HG03280 (cell line): Measurements from ENCODE around the gene CYP27A1.
"Not testable (repeated sequence)": the region's sequence is repeated elsewhere in the genome, so short reads cannot be mapped to it uniquely, and the experiment has no call there.

Experiments used
- ATAC-seq: cut with Tn5 transposase; IDR thresholded peaks from one replicate; pipeline ENCODE4 v1.9.1; 2021; ENCODE audit warnings: mild to moderate bottlenecking, moderate library complexity; ENCODE audit not compliant: unreplicated experiment

Gene CYP27A1

GRCh38 chr2:218830526-218831306, 48.8 kb downstream of the CYP27A1 start:
- no peak for ATAC-seq

- no peak for ATAC-seq
These were observed 49.5 kb downstream of the CYP27A1 start, which contains the start of gene PRKAG3 for GRCh38 chr2:218831378-218831990. TSS of gene PRKAG3 (minus strand) at chr2:218831803.

- ATAC-seq: no peak
These were observed 50.1 kb downstream of the CYP27A1 start for GRCh38 chr2:218832081-218832480.

- no peak for ATAC-seq
These were observed 50.6 kb downstream of the CYP27A1 start for GRCh38 chr2:218832520-218832919.

GRCh38 chr2:218833023-218833609, 51.2 kb downstream of the CYP27A1 start:
- ATAC-seq: no peak

GRCh38 chr2:218834685-218835084, 52.7 kb downstream of the CYP27A1 start:
- ATAC-seq: no peak

GRCh38 chr2:218837495-218837894, 55.5 kb downstream of the CYP27A1 start:
- no peak for ATAC-seq

GRCh38 chr2:218839430-218839829, 57.5 kb downstream of the CYP27A1 start:
- no peak for ATAC-seq

- no peak for ATAC-seq
These were observed 57.9 kb downstream of the CYP27A1 start for GRCh38 chr2:218839888-218840287.

GRCh38 chr2:218844334-218844733, 62.4 kb downstream of the CYP27A1 start:
- not testable (repeated sequence) for ATAC-seq

GRCh38 chr2:218846963-218847362, 65.0 kb downstream of the CYP27A1 start:
- not testable (repeated sequence) for ATAC-seq

GRCh38 chr2:218849721-218850120, 67.8 kb downstream of the CYP27A1 start:
- ATAC-seq: no peak

- no peak for ATAC-seq
These were observed 68.8 kb downstream of the CYP27A1 start for GRCh38 chr2:218850796-218851195.

GRCh38 chr2:218851286-218851685, 69.3 kb downstream of the CYP27A1 start:
- ATAC-seq: no peak

GRCh38 chr2:218852911-218853667, 71.1 kb downstream of the CYP27A1 start:
- no peak for ATAC-seq

- no peak for ATAC-seq
These were observed 71.8 kb downstream of the CYP27A1 start for GRCh38 chr2:218853766-218854165.

- ATAC-seq: no peak
These were observed 72.9 kb downstream of the CYP27A1 start for GRCh38 chr2:218854860-218855259.

GRCh38 chr2:218855305-218856166, 73.6 kb downstream of the CYP27A1 start:
- ATAC-seq: no peak

- ATAC-seq: no peak
These were observed 74.4 kb downstream of the CYP27A1 start for GRCh38 chr2:218856167-218856895.

GRCh38 chr2:218856896-218857243, 74.9 kb downstream of the CYP27A1 start:
- ATAC-seq: no peak
